ENCODE results near the gene KIAA1143.

KIAA1143 gene

DNA sequence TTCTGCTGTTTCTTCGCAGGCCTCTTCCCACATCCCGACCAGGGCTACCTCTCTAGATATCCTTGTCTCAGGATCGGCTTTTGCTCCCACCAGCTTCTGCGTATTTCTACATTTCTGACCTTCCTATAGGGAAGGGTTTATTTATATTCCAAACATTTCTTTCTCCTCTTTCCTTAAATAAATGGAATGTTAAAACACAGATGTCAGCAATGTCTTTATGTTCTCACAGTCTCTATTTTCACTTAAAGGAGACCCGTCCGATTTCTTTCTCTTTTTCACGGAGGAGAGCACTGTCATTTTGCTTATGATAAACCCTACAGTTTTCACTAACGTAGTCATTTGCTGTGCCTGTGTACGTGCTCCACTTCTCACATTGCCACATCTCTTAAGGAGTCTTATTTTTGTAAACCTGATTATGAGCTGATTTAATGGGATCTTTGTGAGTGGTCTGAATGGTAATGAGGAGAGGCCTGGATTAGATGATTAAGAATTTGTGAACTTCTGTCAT is 805 bp upstream of the KIAA1143 start:
- Histone ChIP-seq H3K4me3 (ENCODE audit: extremely low read depth, insufficient read depth, low read length, poor library complexity, severe bottlenecking) (peak overlapping the region; percentile 93), H3K4me1 (ENCODE audit: control insufficient read depth, insufficient read depth, low read length, poor library complexity, severe bottlenecking) (peaks cover 5% of the 10 kb centered on the region), H3K36me3 (ENCODE audit: control insufficient read depth, insufficient read depth, low read length) (peaks cover 60% of the 10 kb centered on the region), H3K27ac (ENCODE audit: low read depth, low read length, severe bottlenecking) (peak overlapping the region; percentile 81), H3K9me3 (ENCODE audit: control insufficient read depth, low read length) (peaks cover 37% of the 10 kb centered on the region)
- 0% methylated on average over 3 to 4 of the region's 9 CpGs for WGBS, 2 experiments (ENCODE audit: insufficient coverage in 2 of 2)

DNA sequence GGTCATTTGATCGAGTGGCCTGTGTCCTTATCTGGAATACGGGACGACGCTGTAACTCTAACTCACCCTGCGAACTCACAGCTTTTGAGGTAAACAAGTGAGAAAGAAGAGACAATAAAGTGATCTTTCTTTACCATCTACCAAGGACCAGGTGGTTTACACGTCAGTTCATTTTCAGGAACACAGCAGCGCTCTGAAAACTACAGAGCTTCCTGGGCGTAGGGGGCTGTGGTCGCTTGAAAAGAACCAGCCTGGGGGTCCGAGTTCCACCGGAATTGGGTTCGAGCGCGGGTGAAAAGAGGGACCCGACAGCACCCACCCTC is 357 bp downstream of the KIAA1143 start:
- peak overlapping the region; percentile 81 for H3K27ac ChIP-seq (ENCODE audit: low read depth, low read length, severe bottlenecking)
- WGBS, 2 experiments (ENCODE audit: insufficient coverage in 2 of 2) = 4 to 5% methylated on average over 9 to 14 of the region's 15 CpGs

DNA sequence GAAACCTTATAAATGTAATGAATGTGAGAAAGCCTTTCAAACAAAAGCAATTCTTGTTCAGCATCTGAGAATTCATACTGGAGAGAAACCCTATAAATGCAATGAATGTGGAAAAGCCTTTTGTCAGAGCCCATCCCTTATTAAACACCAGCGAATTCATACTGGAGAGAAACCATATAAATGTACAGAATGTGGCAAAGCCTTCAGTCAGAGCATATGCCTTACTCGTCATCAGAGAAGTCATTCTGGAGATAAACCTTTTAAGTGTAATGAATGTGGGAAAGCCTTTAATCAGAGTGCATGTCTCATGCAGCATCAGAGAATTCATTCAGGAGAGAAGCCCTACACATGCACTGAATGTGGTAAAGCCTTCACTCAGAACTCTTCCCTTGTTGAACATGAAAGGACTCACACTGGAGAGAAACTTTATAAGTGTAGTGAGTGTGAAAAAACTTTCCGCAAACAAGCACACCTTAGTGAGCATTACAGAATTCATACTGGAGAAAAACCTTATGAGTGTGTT is 26.7 kb downstream of the KIAA1143 start:
- 83 to 86% methylated on average over 2 of the region's 3 CpGs for WGBS, 2 experiments (ENCODE audit: insufficient coverage in 2 of 2)
- H3K9me3 ChIP-seq (ENCODE audit: control insufficient read depth, low read length) = peaks cover 70% of the 10 kb centered on the region
- no peaks in the 10 kb centered on the region for H3K4me1 ChIP-seq (ENCODE audit: control insufficient read depth, insufficient read depth, low read length, poor library complexity, severe bottlenecking)
- no peak overlapping the region for H3K4me3 ChIP-seq (ENCODE audit: extremely low read depth, insufficient read depth, low read length, poor library complexity, severe bottlenecking)
- H3K27ac ChIP-seq (ENCODE audit: low read depth, low read length, severe bottlenecking) = no peak overlapping the region
- peaks cover 28% of the 10 kb centered on the region for H3K36me3 ChIP-seq (ENCODE audit: control insufficient read depth, insufficient read depth, low read length)

More for the DNA sequence above, 357 bp downstream of the KIAA1143 start:
- H3K4me1 ChIP-seq (ENCODE audit: control insufficient read depth, insufficient read depth, low read length, poor library complexity, severe bottlenecking) = peaks cover 5% of the 10 kb centered on the region
- H3K9me3 ChIP-seq (ENCODE audit: control insufficient read depth, low read length) = peaks cover 32% of the 10 kb centered on the region
- peaks cover 59% of the 10 kb centered on the region for H3K36me3 ChIP-seq (ENCODE audit: control insufficient read depth, insufficient read depth, low read length)
- peak overlapping the region; percentile 93 for H3K4me3 ChIP-seq (ENCODE audit: extremely low read depth, insufficient read depth, low read length, poor library complexity, severe bottlenecking)

DNA sequence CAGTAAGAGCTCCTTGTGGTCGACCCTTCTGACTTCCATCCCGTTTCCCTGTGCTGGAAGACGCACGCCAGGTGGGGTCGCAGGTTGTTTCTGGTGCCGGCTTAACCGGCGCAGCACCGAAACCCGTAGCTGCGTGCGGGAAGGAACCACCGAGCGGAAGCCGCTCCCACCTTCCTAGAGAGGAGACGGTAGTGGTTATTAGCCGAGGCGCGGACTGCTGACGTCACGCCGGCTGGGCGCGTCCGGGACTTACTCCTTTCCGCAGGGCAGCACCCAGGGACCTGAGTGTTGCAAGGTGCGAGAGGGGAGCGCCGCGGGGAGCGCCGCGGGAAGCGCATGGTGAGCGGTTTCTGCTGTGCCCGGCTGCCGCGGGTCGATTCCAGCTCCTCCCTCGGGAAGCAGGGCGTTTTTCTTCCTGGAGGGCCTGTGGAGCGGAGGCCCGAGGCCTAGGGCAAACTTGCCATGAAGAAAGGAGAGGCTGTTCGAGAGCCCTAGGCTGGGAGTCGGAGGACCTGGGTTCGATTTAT is 32.0 kb downstream of the KIAA1143 start, which contains the start of gene ZNF501:
ZNF501 (plus strand) TSS at position 252 of the 527 bp plus-strand sequence. CDS start 4,787 bp downstream, outside the sequence.
- peak within 1 kb of the TSS; percentile 39 for H3K27ac ChIP-seq (ENCODE audit: low read depth, low read length, severe bottlenecking)
- H3K4me3 ChIP-seq (ENCODE audit: extremely low read depth, insufficient read depth, low read length, poor library complexity, severe bottlenecking) = peak within 1 kb of the TSS; percentile 58
- no peaks in the 10 kb centered on the region for H3K4me1 ChIP-seq (ENCODE audit: control insufficient read depth, insufficient read depth, low read length, poor library complexity, severe bottlenecking)
- peaks cover 69% of the 10 kb centered on the region for H3K9me3 ChIP-seq (ENCODE audit: control insufficient read depth, low read length)
- peaks cover 31% of the 10 kb centered on the region for H3K36me3 ChIP-seq (ENCODE audit: control insufficient read depth, insufficient read depth, low read length)
- 12 to 15% methylated on average over 36 to 44 of the region's 46 CpGs for WGBS, 2 experiments (ENCODE audit: insufficient coverage in 2 of 2)

DNA sequence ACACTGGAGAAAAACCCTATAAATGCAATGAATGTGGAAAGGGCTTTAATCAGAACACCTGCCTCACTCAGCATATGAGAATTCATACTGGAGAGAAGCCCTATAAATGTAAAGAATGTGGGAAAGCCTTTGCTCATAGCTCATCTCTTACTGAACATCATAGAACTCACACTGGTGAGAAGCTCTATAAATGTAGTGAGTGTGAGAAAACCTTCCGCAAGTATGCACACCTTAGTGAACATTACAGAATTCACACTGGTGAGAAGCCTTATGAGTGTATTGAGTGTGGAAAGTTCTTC is 39.4 kb downstream of the KIAA1143 start:
- no peak overlapping the region for H3K4me3 ChIP-seq (ENCODE audit: extremely low read depth, insufficient read depth, low read length, poor library complexity, severe bottlenecking)
- no peak overlapping the region for H3K27ac ChIP-seq (ENCODE audit: low read depth, low read length, severe bottlenecking)
- H3K36me3 ChIP-seq (ENCODE audit: control insufficient read depth, insufficient read depth, low read length) = peaks cover 47% of the 10 kb centered on the region
- WGBS, 2 experiments (ENCODE audit: insufficient coverage in 2 of 2) = no CpG with 5 or more reads among the region's 1 CpG
- H3K4me1 ChIP-seq (ENCODE audit: control insufficient read depth, insufficient read depth, low read length, poor library complexity, severe bottlenecking) = no peaks in the 10 kb centered on the region
- peaks cover 75% of the 10 kb centered on the region for H3K9me3 ChIP-seq (ENCODE audit: control insufficient read depth, low read length)

DNA sequence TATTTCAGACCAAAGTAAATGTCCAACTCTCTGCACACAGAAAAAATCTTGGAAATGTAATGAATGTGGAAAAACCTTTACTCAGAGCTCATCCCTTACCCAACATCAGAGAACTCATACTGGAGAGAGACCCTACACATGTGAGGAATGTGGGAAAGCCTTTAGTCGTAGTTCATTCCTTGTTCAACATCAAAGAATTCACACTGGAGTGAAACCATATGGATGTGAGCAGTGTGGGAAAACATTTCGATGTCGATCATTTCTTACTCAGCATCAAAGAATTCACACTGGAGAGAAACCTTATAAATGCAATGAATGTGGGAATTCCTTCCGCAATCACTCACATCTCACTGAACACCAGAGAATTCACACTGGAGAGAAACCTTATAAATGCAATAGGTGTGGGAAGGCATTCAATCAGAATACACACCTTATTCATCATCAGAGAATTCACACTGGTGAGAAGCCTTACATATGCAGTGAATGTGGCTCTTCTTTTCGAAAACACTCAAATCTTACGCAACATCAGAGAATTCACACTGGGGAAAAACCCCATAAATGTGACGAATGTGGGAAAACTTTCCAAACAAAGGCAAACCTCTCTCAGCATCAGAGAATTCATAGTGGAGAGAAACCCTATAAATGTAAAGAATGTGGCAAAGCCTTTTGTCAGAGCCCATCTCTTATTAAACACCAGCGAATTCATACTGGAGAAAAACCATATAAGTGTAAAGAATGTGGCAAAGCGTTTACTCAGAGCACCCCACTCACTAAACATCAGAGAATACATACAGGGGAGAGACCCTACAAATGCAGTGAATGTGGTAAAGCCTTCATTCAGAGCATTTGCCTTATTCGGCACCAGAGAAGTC is 40.0 kb downstream of the KIAA1143 start:
- Histone ChIP-seq H3K4me1 (ENCODE audit: control insufficient read depth, insufficient read depth, low read length, poor library complexity, severe bottlenecking) (no peaks in the 10 kb centered on the region), H3K36me3 (ENCODE audit: control insufficient read depth, insufficient read depth, low read length) (peaks cover 47% of the 10 kb centered on the region), H3K27ac (ENCODE audit: low read depth, low read length, severe bottlenecking) (no peak overlapping the region), H3K4me3 (ENCODE audit: extremely low read depth, insufficient read depth, low read length, poor library complexity, severe bottlenecking) (no peak overlapping the region), H3K9me3 (ENCODE audit: control insufficient read depth, low read length) (peaks cover 75% of the 10 kb centered on the region)
- no CpG with 5 or more reads among the region's 10 CpGs for WGBS, 2 experiments (ENCODE audit: insufficient coverage in 2 of 2)

DNA sequence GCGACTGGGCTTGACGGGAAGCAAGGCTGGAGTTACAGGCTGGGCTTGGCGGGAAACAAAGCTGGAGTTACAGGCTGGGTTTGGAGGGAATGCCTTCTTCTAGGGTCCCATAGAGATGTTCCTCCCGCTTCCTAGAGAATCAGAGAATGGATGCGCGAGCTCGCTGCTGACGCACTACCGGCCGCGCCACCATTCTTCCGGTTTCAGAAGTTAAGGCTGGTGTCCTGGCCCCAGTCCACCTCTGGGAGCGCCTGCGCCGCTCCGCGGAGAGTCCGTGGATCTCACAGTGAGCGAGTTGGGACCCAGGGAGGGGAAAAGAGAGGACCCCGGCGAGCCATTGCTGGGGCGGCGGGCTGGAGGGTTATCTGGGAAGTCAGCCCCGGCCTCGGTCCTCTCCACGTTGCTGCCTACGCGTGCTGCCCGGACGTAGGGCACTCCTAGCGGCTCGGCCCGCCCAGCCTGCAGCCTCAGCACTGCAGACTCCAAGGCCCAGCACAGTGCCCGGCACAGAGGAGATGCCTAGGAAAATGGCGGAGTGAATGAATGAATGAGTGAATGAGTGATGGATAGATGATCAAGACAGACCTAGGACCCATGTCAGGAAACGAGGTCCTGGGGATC is 48.9 kb downstream of the KIAA1143 start, which contains the start of gene ZNF502:
ZNF502 (plus strand) TSS at position 206 of the 621 bp plus-strand sequence. CDS start 7,602 bp downstream, outside the sequence.
- H3K4me1 ChIP-seq (ENCODE audit: control insufficient read depth, insufficient read depth, low read length, poor library complexity, severe bottlenecking) = no peaks in the 10 kb centered on the region
- peak within 1 kb of the TSS; percentile 1 for H3K27ac ChIP-seq (ENCODE audit: low read depth, low read length, severe bottlenecking)
- H3K4me3 ChIP-seq (ENCODE audit: extremely low read depth, insufficient read depth, low read length, poor library complexity, severe bottlenecking) = peak within 1 kb of the TSS; percentile 52
- 7 to 21% methylated on average over 30 to 33 of the region's 36 CpGs for WGBS, 2 experiments (ENCODE audit: insufficient coverage in 2 of 2)
- peaks cover 7% of the 10 kb centered on the region for H3K36me3 ChIP-seq (ENCODE audit: control insufficient read depth, insufficient read depth, low read length)
- peaks cover 34% of the 10 kb centered on the region for H3K9me3 ChIP-seq (ENCODE audit: control insufficient read depth, low read length)

Data from mesodermal cell (in vitro differentiated cells).